ENCODE results near the gene HOXC9.

DNA sequence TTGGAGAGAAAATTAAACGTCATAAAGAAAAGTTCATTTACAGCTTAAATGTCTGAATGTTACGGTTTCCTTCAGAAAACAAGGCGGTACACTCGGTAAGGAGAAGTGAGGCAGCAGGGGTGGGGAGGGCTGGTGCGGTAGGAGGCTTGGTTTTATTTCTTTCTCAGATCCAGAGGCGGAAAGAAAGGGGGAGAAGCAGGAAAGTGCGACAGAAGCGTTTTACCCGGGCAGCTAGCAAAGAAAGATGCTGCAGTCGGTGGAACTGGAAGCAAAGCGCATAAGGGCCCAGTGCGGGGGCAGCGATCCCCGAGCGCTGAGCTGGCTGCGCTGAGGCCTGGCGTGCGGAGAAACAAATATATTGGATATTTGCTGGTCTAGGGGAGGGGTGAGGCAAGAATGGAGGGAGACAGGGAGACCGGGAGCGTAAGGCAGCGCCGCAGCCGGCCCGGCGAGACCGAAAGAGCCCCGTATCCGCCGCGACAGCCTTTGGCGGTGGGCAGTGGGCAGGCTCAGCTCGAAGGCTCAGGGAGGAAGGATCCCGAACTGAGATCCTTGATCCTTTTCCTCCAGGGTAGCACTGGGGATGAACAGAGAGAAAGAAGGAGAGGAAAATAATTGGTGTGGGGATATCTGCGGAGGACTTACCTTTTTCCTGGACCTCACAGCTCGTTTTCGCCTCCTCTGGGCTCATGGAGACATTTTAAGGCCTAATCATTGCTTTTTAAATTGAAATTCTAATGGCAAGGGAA lies 33.4 kb upstream of the HOXC9 start:
- TF ChIP-seq CTCF (IDR thresholded peaks at IDR 0.05; ENCODE audit: insufficient read depth, low read length), result no peak
- TF ChIP-seq POLR2AphosphoS5 (IDR thresholded peaks at IDR 0.05; ENCODE audit: low read depth), result no peak
- TF ChIP-seq, protein P1, sequence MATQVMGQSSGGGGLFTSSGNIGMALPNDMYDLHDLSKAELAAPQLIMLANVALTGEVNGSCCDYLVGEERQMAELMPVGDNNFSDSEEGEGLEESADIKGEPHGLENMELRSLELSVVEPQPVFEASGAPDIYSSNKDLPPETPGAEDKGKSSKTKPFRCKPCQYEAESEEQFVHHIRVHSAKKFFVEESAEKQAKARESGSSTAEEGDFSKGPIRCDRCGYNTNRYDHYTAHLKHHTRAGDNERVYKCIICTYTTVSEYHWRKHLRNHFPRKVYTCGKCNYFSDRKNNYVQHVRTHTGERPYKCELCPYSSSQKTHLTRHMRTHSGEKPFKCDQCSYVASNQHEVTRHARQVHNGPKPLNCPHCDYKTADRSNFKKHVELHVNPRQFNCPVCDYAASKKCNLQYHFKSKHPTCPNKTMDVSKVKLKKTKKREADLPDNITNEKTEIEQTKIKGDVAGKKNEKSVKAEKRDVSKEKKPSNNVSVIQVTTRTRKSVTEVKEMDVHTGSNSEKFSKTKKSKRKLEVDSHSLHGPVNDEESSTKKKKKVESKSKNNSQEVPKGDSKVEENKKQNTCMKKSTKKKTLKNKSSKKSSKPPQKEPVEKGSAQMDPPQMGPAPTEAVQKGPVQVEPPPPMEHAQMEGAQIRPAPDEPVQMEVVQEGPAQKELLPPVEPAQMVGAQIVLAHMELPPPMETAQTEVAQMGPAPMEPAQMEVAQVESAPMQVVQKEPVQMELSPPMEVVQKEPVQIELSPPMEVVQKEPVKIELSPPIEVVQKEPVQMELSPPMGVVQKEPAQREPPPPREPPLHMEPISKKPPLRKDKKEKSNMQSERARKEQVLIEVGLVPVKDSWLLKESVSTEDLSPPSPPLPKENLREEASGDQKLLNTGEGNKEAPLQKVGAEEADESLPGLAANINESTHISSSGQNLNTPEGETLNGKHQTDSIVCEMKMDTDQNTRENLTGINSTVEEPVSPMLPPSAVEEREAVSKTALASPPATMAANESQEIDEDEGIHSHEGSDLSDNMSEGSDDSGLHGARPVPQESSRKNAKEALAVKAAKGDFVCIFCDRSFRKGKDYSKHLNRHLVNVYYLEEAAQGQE (IDR thresholded peaks at IDR 0.05; ENCODE audit: insufficient replicate concordance, low read depth), result no peak
